H1 (cell line): ENCODE data around the gene PPP1R1A. TPM values are rescaled to one million over a fixed set of nuclear protein-coding genes. Genes with fewer than 3 reads are reported as not detected.

ENCODE experiments used
- CHD2 ChIP-seq: IDR thresholded peaks from 2 replicates; pipeline ENCODE4 v1.6.1; 2012; ENCODE audit warnings: low read length, improper control_type of control experiment
- JUN ChIP-seq: IDR thresholded peaks from 2 replicates; pipeline ENCODE4 v1.6.1; 2011; ENCODE audit warnings: low read depth, mild to moderate bottlenecking, improper control_type of control experiment, low read length
- SIN3A ChIP-seq, 2 experiments: IDR thresholded peaks in 1 of 2; conservative IDR thresholded peaks in 1 of 2; 2 replicates each; pipeline ENCODE4 v1.6.1; 2011 to 2012; ENCODE audit warnings: low read length in 2 of 2, improper control_type of control experiment in 1 of 2, low read depth in 1 of 2, mild to moderate bottlenecking in 1 of 2
- YY1 ChIP-seq: IDR thresholded peaks from 2 replicates; pipeline ENCODE4 v1.6.1; 2011; ENCODE audit warnings: low read depth, mild to moderate bottlenecking, low read length
- polyA plus RNA-seq, 7 experiments: library from polyadenylated mRNA; depleted of rRNA in 3 of 7; stranded (reverse) in 5 of 7; unstranded in 2 of 7; fragments of >200 nt in 5 of 7; fragments of 200-250 nt in 2 of 7; gene quantifications; 1 replicate in 5 of 7; 2 replicates in 1 of 7; 4 replicates in 1 of 7; pipeline versions ENCODE4 v1.2.1 to v1.2.3, GENCODE V29; 2011 to 2013; ENCODE audit warnings: missing spikeins in 2 of 7, mixed read lengths in 2 of 7
- total RNA-seq: library from RNA; stranded (reverse); fragmentation: NEBNext Ultra II Directional; extraction: Animal tissue kit (Norgen Biotek cat#: 25700); gene quantifications from 2 replicates; pipeline ENCODE4 v1.2.1, GENCODE V29; 2021
- TF ChIP-seq, protein P1 (sequence below): IDR thresholded peaks from 2 replicates; pipeline ENCODE4 v1.6.1; 2012; ENCODE audit warnings: low read length, inconsistent platforms
- TF ChIP-seq, protein P2 (sequence below), 3 experiments: IDR thresholded peaks; 1 replicate in 2 of 3; 2 replicates in 1 of 3; pipeline versions ENCODE4 v1.5.1 to v1.6.1; 2011; ENCODE audit warnings: low read length in 3 of 3, mild to moderate bottlenecking in 3 of 3, inconsistent platforms in 2 of 3, low read depth in 1 of 3, moderate library complexity in 1 of 3; ENCODE audit not compliant: insufficient read depth in 1 of 3; ENCODE audit errors: control extremely low read depth in 1 of 3

The PPP1R1A gene
- total and polyA plus RNA-seq, 2 of the 8 experiments (the other 6 are each of a cell fraction or from before 2014, with no cell fraction given) = 5.8 to 13.1 TPM

DNA sequence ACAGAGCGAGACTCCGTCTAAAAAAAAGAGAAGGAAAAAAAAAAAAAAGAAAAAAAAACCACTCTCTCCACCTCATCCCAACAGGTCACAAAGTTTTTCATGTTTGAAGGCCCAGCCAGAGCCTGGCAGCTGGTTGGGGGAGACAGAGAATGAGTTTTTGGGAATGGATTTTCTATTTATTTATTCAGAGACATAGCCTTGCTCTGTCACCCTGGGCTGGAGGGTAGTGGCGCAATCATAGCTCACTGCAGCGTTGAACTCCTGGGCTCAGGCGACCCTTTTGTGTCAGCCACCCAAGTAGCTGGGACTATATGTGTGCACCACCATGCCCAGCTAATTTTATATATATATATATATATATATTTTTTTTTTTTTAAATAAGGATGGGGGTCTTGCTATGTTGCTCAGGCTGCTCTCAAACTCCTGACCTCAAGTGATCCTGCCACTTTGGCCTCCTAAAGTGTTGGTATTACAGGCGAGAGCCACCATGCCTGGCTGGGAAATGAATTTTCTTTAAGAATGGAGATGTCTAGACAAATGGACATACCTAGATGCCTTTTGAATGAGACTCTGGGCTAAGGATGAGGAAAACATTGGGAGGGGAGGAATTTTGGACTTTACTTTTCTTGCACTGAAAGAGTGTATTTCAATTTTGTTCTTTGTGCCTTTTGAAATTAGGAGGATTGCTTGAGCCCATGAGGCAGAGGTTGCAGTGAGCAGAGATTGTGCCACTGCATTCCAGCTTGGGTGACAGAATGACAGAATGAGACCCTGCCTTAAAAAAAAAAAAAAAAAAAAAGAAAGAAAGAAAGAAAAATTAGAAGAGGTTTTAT, 16.9 kb upstream of the PPP1R1A start (continued):
- no peak for TF ChIP-seq SIN3A (conservative IDR thresholded peaks at IDR 0.05 in 1 of 2, IDR thresholded peaks at IDR 0.05 in 1 of 2; ENCODE audit: low read depth in 1 of 2, low read length in 2 of 2)
- TF ChIP-seq JUN = no peak
- TF ChIP-seq, protein P1, sequence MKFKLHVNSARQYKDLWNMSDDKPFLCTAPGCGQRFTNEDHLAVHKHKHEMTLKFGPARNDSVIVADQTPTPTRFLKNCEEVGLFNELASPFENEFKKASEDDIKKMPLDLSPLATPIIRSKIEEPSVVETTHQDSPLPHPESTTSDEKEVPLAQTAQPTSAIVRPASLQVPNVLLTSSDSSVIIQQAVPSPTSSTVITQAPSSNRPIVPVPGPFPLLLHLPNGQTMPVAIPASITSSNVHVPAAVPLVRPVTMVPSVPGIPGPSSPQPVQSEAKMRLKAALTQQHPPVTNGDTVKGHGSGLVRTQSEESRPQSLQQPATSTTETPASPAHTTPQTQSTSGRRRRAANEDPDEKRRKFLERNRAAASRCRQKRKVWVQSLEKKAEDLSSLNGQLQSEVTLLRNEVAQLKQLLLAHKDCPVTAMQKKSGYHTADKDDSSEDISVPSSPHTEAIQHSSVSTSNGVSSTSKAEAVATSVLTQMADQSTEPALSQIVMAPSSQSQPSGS = no peak
- TF ChIP-seq CHD2 = no peak
- TF ChIP-seq, protein P2, sequence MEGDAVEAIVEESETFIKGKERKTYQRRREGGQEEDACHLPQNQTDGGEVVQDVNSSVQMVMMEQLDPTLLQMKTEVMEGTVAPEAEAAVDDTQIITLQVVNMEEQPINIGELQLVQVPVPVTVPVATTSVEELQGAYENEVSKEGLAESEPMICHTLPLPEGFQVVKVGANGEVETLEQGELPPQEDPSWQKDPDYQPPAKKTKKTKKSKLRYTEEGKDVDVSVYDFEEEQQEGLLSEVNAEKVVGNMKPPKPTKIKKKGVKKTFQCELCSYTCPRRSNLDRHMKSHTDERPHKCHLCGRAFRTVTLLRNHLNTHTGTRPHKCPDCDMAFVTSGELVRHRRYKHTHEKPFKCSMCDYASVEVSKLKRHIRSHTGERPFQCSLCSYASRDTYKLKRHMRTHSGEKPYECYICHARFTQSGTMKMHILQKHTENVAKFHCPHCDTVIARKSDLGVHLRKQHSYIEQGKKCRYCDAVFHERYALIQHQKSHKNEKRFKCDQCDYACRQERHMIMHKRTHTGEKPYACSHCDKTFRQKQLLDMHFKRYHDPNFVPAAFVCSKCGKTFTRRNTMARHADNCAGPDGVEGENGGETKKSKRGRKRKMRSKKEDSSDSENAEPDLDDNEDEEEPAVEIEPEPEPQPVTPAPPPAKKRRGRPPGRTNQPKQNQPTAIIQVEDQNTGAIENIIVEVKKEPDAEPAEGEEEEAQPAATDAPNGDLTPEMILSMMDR (IDR thresholded peaks at IDR 0.05; ENCODE audit: control extremely low read depth in 1 of 3, insufficient read depth in 1 of 3, low read depth in 1 of 3, low read length in 3 of 3) = no peak
- no peak for TF ChIP-seq YY1
